Keratinocyte (primary cell): ENCODE results near the gene CNNM3.

ENCODE experiments used
- CTCF ChIP-seq, 3 experiments: IDR thresholded peaks in 1 of 3; conservative IDR thresholded peaks in 1 of 3; optimal IDR thresholded peaks in 1 of 3; 2 replicates in 2 of 3; 3 replicates in 1 of 3; pipeline versions ENCODE3 to v1.5.1; 2011; ENCODE audit warnings: low read length in 3 of 3, mild to moderate bottlenecking in 3 of 3, moderate library complexity in 2 of 3, control low read depth in 1 of 3, inconsistent platforms in 1 of 3; ENCODE audit not compliant: insufficient read depth in 2 of 3; ENCODE audit errors: extremely low read depth in 1 of 3
- EZH2 ChIP-seq: IDR thresholded peaks from one replicate; pipeline ENCODE4 v1.6.1; 2012; ENCODE audit warnings: inconsistent platforms, mild to moderate bottlenecking, low read length, moderate library complexity

- TF ChIP-seq CTCF (optimal IDR thresholded peaks at IDR 0.05 in 1 of 3, IDR thresholded peaks at IDR 0.05 in 1 of 3, conservative IDR thresholded peaks at IDR 0.05 in 1 of 3; ENCODE audit: extremely low read depth in 1 of 3, insufficient read depth in 2 of 3, low read length in 3 of 3): no peak
- TF ChIP-seq EZH2: no peak
Observed at GRCh38 chr2:96789245-96789617, 26.8 kb upstream of the CNNM3 start.
